ENCODE data around the gene NFKB2. TPM values are rescaled to one million over a fixed set of nuclear protein-coding genes. Genes with fewer than 3 reads are reported as not detected.

NFKB2 gene
- total RNA-seq, 1 donor from 2014 or later = 39.9 TPM

DNA sequence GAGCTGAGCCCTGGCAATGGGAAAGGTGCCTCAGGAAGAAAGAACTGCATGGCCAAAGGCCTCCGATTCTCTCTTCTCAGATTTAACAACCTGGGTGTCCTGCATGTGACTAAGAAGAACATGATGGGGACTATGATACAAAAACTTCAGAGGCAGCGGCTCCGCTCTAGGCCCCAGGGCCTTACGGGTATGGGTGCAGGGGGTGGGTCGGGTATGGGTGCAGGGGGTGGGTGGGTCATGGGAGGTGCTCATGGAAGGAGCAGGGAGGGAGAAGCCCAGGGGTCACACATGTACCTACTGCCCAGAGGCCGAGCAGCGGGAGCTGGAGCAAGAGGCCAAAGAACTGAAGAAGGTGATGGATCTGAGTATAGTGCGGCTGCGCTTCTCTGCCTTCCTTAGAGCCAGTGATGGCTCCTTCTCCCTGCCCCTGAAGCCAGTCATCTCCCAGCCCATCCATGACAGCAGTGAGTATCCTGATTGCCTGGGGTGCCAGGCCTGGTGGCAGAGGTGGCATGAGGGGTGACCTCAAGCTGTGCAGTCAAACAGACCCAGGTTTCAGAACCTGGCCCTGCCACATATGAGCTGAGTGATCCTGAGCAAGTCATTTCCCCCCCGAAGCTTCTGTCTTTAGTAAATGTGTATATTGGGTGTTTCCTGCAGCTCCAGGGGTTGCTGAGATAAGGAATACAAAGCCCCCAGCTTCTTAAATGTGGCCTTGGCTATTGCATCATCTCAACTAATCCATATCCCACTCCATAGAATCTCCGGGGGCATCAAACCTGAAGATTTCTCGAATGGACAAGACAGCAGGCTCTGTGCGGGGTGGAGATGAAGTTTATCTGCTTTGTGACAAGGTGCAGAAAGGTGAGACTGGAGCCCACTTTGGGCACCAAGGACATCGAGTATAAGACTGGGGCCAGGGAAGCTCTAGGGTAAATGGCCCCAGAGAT, 2.0 kb downstream of the NFKB2 start:
- H3K9me3 Mint-ChIP-seq (ENCODE audit: unreplicated experiment) = no peaks in the 10 kb centered on the region
- Histone ChIP-seq H3K4me3 (ENCODE audit: insufficient read depth, low read depth, low read length) (no peak overlapping the region), H2AFZ (ENCODE audit: low read depth, low read length) (no peak overlapping the region), H3K4me2 (ENCODE audit: low read length) (no peak overlapping the region), H3K9ac (ENCODE audit: low read length) (no peak overlapping the region), H4K20me1 (ENCODE audit: insufficient read depth, low read length) (peaks cover 7% of the 10 kb centered on the region), H3K27ac (ENCODE audit: low read depth, low read length) (no peak overlapping the region), H3K27me3 (ENCODE audit: insufficient read depth, low read length) (peaks cover 3% of the 10 kb centered on the region), H3K36me3 (ENCODE audit: insufficient read depth, low read length) (no peaks in the 10 kb centered on the region), H3K9me3 (ENCODE audit: insufficient read depth, low read depth, low read length) (no peaks in the 10 kb centered on the region), H3K79me2 (ENCODE audit: insufficient read depth, low read length) (peaks cover 13% of the 10 kb centered on the region), H3K4me1 (ENCODE audit: insufficient read depth, low read length) (peaks cover 38% of the 10 kb centered on the region)
- TF ChIP-seq, protein P1, sequence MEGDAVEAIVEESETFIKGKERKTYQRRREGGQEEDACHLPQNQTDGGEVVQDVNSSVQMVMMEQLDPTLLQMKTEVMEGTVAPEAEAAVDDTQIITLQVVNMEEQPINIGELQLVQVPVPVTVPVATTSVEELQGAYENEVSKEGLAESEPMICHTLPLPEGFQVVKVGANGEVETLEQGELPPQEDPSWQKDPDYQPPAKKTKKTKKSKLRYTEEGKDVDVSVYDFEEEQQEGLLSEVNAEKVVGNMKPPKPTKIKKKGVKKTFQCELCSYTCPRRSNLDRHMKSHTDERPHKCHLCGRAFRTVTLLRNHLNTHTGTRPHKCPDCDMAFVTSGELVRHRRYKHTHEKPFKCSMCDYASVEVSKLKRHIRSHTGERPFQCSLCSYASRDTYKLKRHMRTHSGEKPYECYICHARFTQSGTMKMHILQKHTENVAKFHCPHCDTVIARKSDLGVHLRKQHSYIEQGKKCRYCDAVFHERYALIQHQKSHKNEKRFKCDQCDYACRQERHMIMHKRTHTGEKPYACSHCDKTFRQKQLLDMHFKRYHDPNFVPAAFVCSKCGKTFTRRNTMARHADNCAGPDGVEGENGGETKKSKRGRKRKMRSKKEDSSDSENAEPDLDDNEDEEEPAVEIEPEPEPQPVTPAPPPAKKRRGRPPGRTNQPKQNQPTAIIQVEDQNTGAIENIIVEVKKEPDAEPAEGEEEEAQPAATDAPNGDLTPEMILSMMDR (IDR thresholded peaks at IDR 0.05; ENCODE audit: insufficient read depth, low read depth, low read length) = no peak
- no peak for TF ChIP-seq EZH2 (IDR thresholded peaks at IDR 0.05; ENCODE audit: insufficient read depth, low read length)
- DNase-seq (ENCODE audit: low read depth) (no peak), FAIRE-seq (no peak)
- H3K36me3 Mint-ChIP-seq (ENCODE audit: low read depth, unreplicated experiment) = peaks cover 6% of the 10 kb centered on the region
- H3K4me1 Mint-ChIP-seq (ENCODE audit: low read depth, unreplicated experiment) = peaks cover 29% of the 10 kb centered on the region
- H3K27me3 Mint-ChIP-seq (ENCODE audit: low read depth, unreplicated experiment) = peaks cover 1% of the 10 kb centered on the region
- no peak overlapping the region for H3K4me3 Mint-ChIP-seq (ENCODE audit: unreplicated experiment)
- no peak overlapping the region for H3K27ac Mint-ChIP-seq (ENCODE audit: unreplicated experiment)

DNA sequence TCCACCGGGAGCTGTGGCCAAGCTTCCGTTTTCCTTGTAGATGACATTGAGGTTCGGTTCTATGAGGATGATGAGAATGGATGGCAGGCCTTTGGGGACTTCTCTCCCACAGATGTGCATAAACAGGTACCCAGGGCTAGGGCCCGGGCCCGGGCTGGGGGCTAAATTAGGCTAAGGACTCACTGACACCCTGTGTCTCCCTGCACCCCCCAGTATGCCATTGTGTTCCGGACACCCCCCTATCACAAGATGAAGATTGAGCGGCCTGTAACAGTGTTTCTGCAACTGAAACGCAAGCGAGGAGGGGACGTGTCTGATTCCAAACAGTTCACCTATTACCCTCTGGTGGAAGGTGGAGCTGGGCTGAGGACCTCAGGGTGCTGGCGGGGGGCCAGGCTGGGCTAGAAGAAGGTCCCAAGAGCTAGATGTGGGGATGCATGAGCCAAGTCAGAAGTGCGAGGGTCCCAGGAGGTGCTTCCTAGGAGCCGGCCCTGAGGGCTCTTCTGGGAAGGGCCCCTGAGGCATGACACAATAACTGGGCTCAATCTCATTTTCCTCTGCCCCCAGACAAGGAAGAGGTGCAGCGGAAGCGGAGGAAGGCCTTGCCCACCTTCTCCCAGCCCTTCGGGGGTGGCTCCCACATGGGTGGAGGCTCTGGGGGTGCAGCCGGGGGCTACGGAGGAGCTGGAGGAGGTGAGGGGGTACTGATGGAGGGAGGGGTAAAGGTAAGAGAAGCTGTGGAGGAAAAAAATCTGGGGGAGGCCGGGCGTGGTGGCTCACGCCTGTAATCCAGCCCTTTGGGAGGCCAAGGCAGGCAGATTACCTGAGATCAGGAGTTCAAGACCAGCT, 2.9 kb downstream of the NFKB2 start:
- Mint-ChIP-seq H3K9me3 (ENCODE audit: unreplicated experiment) (no peaks in the 10 kb centered on the region), H3K36me3 (ENCODE audit: low read depth, unreplicated experiment) (peaks cover 6% of the 10 kb centered on the region), H3K27ac (ENCODE audit: unreplicated experiment) (no peak overlapping the region), H3K4me3 (ENCODE audit: unreplicated experiment) (no peak overlapping the region), H3K4me1 (ENCODE audit: low read depth, unreplicated experiment) (peaks cover 30% of the 10 kb centered on the region), H3K27me3 (ENCODE audit: low read depth, unreplicated experiment) (no peaks in the 10 kb centered on the region)
- H3K9me3 ChIP-seq (ENCODE audit: insufficient read depth, low read depth, low read length) = no peaks in the 10 kb centered on the region
- no peak overlapping the region for H3K27ac ChIP-seq (ENCODE audit: low read depth, low read length)
- FAIRE-seq = no peak
- no peaks in the 10 kb centered on the region for H3K27me3 ChIP-seq (ENCODE audit: insufficient read depth, low read length)
- H3K4me3 ChIP-seq (ENCODE audit: insufficient read depth, low read depth, low read length) = no peak overlapping the region
- peak overlapping the region; percentile 87 for H3K4me2 ChIP-seq (ENCODE audit: low read length)
- H2AFZ ChIP-seq (ENCODE audit: low read depth, low read length) = no peak overlapping the region
- TF ChIP-seq, protein P1 (IDR thresholded peaks at IDR 0.05; ENCODE audit: insufficient read depth, low read depth, low read length) = no peak
- TF ChIP-seq EZH2 (IDR thresholded peaks at IDR 0.05; ENCODE audit: insufficient read depth, low read length) = no peak
- peaks cover 37% of the 10 kb centered on the region for H3K4me1 ChIP-seq (ENCODE audit: insufficient read depth, low read length)
- no peak overlapping the region for H3K9ac ChIP-seq (ENCODE audit: low read length)
- DNase-seq (ENCODE audit: low read depth) = no peak
- peaks cover 13% of the 10 kb centered on the region for H3K79me2 ChIP-seq (ENCODE audit: insufficient read depth, low read length)
- H4K20me1 ChIP-seq (ENCODE audit: insufficient read depth, low read length) = peaks cover 7% of the 10 kb centered on the region
- no peaks in the 10 kb centered on the region for H3K36me3 ChIP-seq (ENCODE audit: insufficient read depth, low read length)

All from astrocyte (in vitro differentiated cells and primary cell).